Tibial artery (tissue), 4 donors: ENCODE data around the gene BCAR3.

Experiments used
- DNase-seq, 2 donors: peaks; one replicate each; pipeline ENCODE4 v3.0.0-alpha.2; 2019
- H3K27ac ChIP-seq, 2 donors: fragments of 200-600 bp; sonication (generic) in 1 of 2; 1 replicate in 1 of 2; 2 replicates in 1 of 2; pipeline ENCODE4 v1.5.1; 2018 to 2019; ENCODE audit warnings: mild to moderate bottlenecking in 1 of 2
- H3K27me3 ChIP-seq, 2 donors: fragments of 200-600 bp; sonication (generic) in 1 of 2; one replicate each; pipeline versions ENCODE4 v1.5.1 to v1.6.0; 2016 to 2019
- H3K36me3 ChIP-seq, 3 donors: fragments of 200-600 bp; sonication (generic) in 2 of 3; one replicate each; pipeline ENCODE4 v1.5.1; 2016 to 2019; ENCODE audit warnings: mild to moderate bottlenecking in 2 of 3
- H3K4me1 ChIP-seq, 4 donors: fragments of 200-600 bp; sonication (generic) in 2 of 4; 1 replicate in 3 of 4; 2 replicates in 1 of 4; pipeline ENCODE4 v1.5.1; 2016 to 2019
- H3K4me3 ChIP-seq, 2 donors: fragments of 200-600 bp; sonication (generic) in 1 of 2; 1 replicate in 1 of 2; 2 replicates in 1 of 2; pipeline ENCODE4 v1.5.1; 2018 to 2019; ENCODE audit warnings: mild to moderate bottlenecking in 2 of 2
- H3K9me3 ChIP-seq, 3 donors: fragments of 200-600 bp; sonication (generic) in 1 of 3; one replicate each; pipeline ENCODE4 v1.5.1; 2016 to 2019
- CTCF ChIP-seq, 2 experiments: fragments of 200-600 bp in 1 of 2; fragments of 450-650 bp in 1 of 2; IDR thresholded peaks; one replicate each; pipeline ENCODE4 v1.5.1; 2017 to 2019; ENCODE audit warnings: antibody characterized with exemption in 2 of 2, mild to moderate bottlenecking in 1 of 2, moderate library complexity in 1 of 2
- intact Hi-C: fragments of 100-400 bp; cut with DNase I; formaldehyde crosslinking; loops from one replicate; pipeline ENCODE4 v1.15.0; 2023; ENCODE audit warnings: low total_unique reads

BCAR3 gene

GRCh38 chr1:93723733-93724270 is 42.2 kb upstream of the BCAR3 start:
- Histone ChIP-seq H3K27me3 (no peaks in the 10 kb centered on the region), H3K9me3 (no peaks in the 10 kb centered on the region), H3K4me3 (no peak overlapping the region), H3K36me3 (no peaks in the 10 kb centered on the region), H3K27ac (peak overlapping the region; percentile 62 to 71), H3K4me1 (peaks cover 0 to 53% (median 34%) of the 10 kb centered on the region in 4 donors)
- intact Hi-C loops = no loop called here
- no peak for DNase-seq
- TF ChIP-seq CTCF (IDR thresholded peaks at IDR 0.05) = no peak

GRCh38 chr1:93723110-93723509 is 41.5 kb upstream of the BCAR3 start:
- peaks cover 0 to 46% (median 30%) of the 10 kb centered on the region in 4 donors for H3K4me1 ChIP-seq
- intact Hi-C loops = no loop called here
- no peak for TF ChIP-seq CTCF (IDR thresholded peaks at IDR 0.05)
- H3K9me3 ChIP-seq = no peaks in the 10 kb centered on the region
- no peaks in the 10 kb centered on the region for H3K27me3 ChIP-seq
- H3K4me3 ChIP-seq = no peak overlapping the region
- H3K36me3 ChIP-seq = no peaks in the 10 kb centered on the region
- no peak for DNase-seq
- peak overlapping the region; percentile 62 to 71 for H3K27ac ChIP-seq

- TF ChIP-seq CTCF (IDR thresholded peaks at IDR 0.05) = peak in 1 of 2 experiments; percentile 14
- peak in 1 of 2 donors; percentile 79 for DNase-seq
- H3K4me3 ChIP-seq = no peak overlapping the region
- peak overlapping the region; percentile 62 to 71 for H3K27ac ChIP-seq
- no peaks in the 10 kb centered on the region for H3K27me3 ChIP-seq
- peaks cover 0 to 44% (median 29%) of the 10 kb centered on the region in 4 donors for H3K4me1 ChIP-seq
- H3K36me3 ChIP-seq = no peaks in the 10 kb centered on the region
- intact Hi-C loops = no loop called here
- H3K9me3 ChIP-seq = no peaks in the 10 kb centered on the region
Observed at GRCh38 chr1:93722081-93723031, 40.7 kb upstream of the BCAR3 start.

- peaks cover 0 to 48% (median 32%) of the 10 kb centered on the region in 4 donors for H3K4me1 ChIP-seq
- peak overlapping the region; percentile 62 to 71 for H3K27ac ChIP-seq
- no peak overlapping the region for H3K4me3 ChIP-seq
- no peaks in the 10 kb centered on the region for H3K9me3 ChIP-seq
- intact Hi-C loops = no loop called here
- no peaks in the 10 kb centered on the region for H3K36me3 ChIP-seq
- TF ChIP-seq CTCF (IDR thresholded peaks at IDR 0.05) = no peak
- H3K27me3 ChIP-seq = no peaks in the 10 kb centered on the region
- no peak for DNase-seq
Observed at GRCh38 chr1:93720956-93721626, 39.5 kb upstream of the BCAR3 start.

GRCh38 chr1:93717640-93718039 is 36.0 kb upstream of the BCAR3 start:
- Histone ChIP-seq H3K27me3 (no peaks in the 10 kb centered on the region), H3K4me1 (peaks cover 0 to 40% (median 31%) of the 10 kb centered on the region in 4 donors), H3K36me3 (no peaks in the 10 kb centered on the region), H3K4me3 (no peak overlapping the region), H3K27ac (no peak overlapping the region), H3K9me3 (no peaks in the 10 kb centered on the region)
- DNase-seq = no peak
- no peak for TF ChIP-seq CTCF (IDR thresholded peaks at IDR 0.05)
- intact Hi-C loops = no loop called here
